Sigmoid colon (tissue), 4 donors: ENCODE data around the gene MEGF6.

Experiments used
- EP300 ChIP-seq, 4 donors: sonication (generic); formaldehyde crosslinking; IDR thresholded peaks; one replicate each; pipeline ENCODE4 v1.6.1; 2017; ENCODE audit warnings: antibody characterized with exemption in 4 of 4
- TF ChIP-seq, protein P1 (sequence below), 4 experiments: fragments of 450-650 bp in 3 of 4; fragments of 200-600 bp in 1 of 4; IDR thresholded peaks; one replicate each; pipeline ENCODE4 v1.5.1; 2016 to 2019; ENCODE audit warnings: antibody characterized with exemption in 4 of 4, mild to moderate bottlenecking in 3 of 4, moderate library complexity in 2 of 4

DNA sequence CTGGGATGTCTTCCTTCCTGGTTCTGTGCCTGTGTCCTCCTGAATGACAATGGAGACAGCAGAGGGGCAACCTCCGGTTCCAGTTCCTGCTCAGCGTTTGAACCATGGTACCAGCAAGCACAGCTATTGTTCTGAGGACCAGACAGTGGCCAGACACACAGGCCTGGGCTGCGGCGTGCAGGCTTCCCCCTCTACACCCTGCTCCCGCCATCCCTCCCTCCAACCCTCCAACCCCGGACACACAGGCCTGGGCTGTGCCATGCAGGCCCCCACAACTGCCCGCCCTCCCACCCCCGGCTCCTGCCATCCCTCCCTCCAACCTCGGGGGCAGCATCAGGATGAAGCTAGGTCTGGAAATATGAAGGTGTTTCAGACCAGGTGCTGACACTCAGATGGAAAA lies 5.6 kb upstream of the MEGF6 start:
- TF ChIP-seq, protein P1, sequence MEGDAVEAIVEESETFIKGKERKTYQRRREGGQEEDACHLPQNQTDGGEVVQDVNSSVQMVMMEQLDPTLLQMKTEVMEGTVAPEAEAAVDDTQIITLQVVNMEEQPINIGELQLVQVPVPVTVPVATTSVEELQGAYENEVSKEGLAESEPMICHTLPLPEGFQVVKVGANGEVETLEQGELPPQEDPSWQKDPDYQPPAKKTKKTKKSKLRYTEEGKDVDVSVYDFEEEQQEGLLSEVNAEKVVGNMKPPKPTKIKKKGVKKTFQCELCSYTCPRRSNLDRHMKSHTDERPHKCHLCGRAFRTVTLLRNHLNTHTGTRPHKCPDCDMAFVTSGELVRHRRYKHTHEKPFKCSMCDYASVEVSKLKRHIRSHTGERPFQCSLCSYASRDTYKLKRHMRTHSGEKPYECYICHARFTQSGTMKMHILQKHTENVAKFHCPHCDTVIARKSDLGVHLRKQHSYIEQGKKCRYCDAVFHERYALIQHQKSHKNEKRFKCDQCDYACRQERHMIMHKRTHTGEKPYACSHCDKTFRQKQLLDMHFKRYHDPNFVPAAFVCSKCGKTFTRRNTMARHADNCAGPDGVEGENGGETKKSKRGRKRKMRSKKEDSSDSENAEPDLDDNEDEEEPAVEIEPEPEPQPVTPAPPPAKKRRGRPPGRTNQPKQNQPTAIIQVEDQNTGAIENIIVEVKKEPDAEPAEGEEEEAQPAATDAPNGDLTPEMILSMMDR (IDR thresholded peaks at IDR 0.05), result no peak
- TF ChIP-seq EP300 (IDR thresholded peaks at IDR 0.05), result no peak
